CD14-positive monocyte (primary cell): ENCODE data around the gene SLC25A5. TPM values are rescaled to one million over a fixed set of nuclear protein-coding genes. Genes with fewer than 3 reads are reported as not detected.

Experiments used
- DNase-seq, 3 donors: peaks; one replicate each; pipeline ENCODE4 v3.0.0-alpha.2; 2011 to 2022
- H2AFZ ChIP-seq: 2 replicates; pipeline ENCODE4 v1.6.0; 2012; ENCODE audit warnings: mild to moderate bottlenecking, low read depth, low read length, inconsistent platforms; ENCODE audit not compliant: insufficient read depth, poor library complexity, severe bottlenecking
- H3K27ac ChIP-seq, 2 donors: 1 replicate in 1 of 2; 2 replicates in 1 of 2; pipeline ENCODE4 v1.5.1; 2012 to 2013; ENCODE audit warnings: low read length in 2 of 2, control low read depth in 1 of 2, inconsistent platforms in 1 of 2, low read depth in 1 of 2, mild to moderate bottlenecking in 1 of 2
- H3K27me3 ChIP-seq, 2 donors: one replicate each; pipeline versions ENCODE4 v1.6.0 to v1.6.1; 2011 to 2013; ENCODE audit warnings: low read length in 2 of 2; ENCODE audit not compliant: control insufficient read depth in 2 of 2, insufficient read depth in 2 of 2
- H3K36me3 ChIP-seq, 2 donors: replicated peaks in 1 of 2; 1 replicate in 1 of 2; 2 replicates in 1 of 2; pipeline versions ENCODE4 v1.5.1 to v1.6.1; 2012 to 2013; ENCODE audit warnings: low read length in 2 of 2, control low read depth in 1 of 2, inconsistent platforms in 1 of 2, mild to moderate bottlenecking in 1 of 2; ENCODE audit not compliant: insufficient read depth in 2 of 2, control insufficient read depth in 1 of 2
- H3K4me1 ChIP-seq, 2 donors: 1 replicate in 1 of 2; 2 replicates in 1 of 2; pipeline versions ENCODE4 v1.5.1 to v1.6.1; 2012 to 2013; ENCODE audit warnings: low read length in 2 of 2, control low read depth in 1 of 2, inconsistent platforms in 1 of 2, mild to moderate bottlenecking in 1 of 2, moderate library complexity in 1 of 2; ENCODE audit not compliant: insufficient read depth in 2 of 2, control insufficient read depth in 1 of 2
- H3K4me2 ChIP-seq: replicated peaks from 2 replicates; pipeline ENCODE3; 2012; ENCODE audit warnings: low read length, moderate library complexity, mild to moderate bottlenecking; ENCODE audit not compliant: poor library complexity, severe bottlenecking; ENCODE audit errors: extremely low read depth
- H3K4me3 ChIP-seq, 3 experiments: fragments of 200-600 bp in 1 of 3; sonication (generic) in 1 of 3; replicated peaks in 1 of 3; 1 replicate in 2 of 3; 2 replicates in 1 of 3; pipeline ENCODE4 v1.5.1; 2011 to 2013; ENCODE audit warnings: low read length in 3 of 3, mild to moderate bottlenecking in 3 of 3, control low read depth in 2 of 3, low read depth in 2 of 3, inconsistent platforms in 1 of 3, moderate library complexity in 1 of 3
- H3K79me2 ChIP-seq: 2 replicates; pipeline ENCODE4 v1.6.0; 2012; ENCODE audit warnings: mild to moderate bottlenecking, control low read depth, inconsistent platforms, low read length, moderate library complexity; ENCODE audit not compliant: insufficient read depth
- H3K9ac ChIP-seq: 2 replicates; pipeline ENCODE4 v1.6.0; 2017; ENCODE audit warnings: low read length, mild to moderate bottlenecking; ENCODE audit not compliant: insufficient read depth, poor library complexity, severe bottlenecking
- H3K9me3 ChIP-seq, 2 donors: replicated peaks in 1 of 2; 1 replicate in 1 of 2; 2 replicates in 1 of 2; pipeline versions ENCODE4 v1.5.1 to v1.6.1; 2012 to 2013; ENCODE audit warnings: low read length in 2 of 2, control low read depth in 1 of 2; ENCODE audit not compliant: control insufficient read depth in 1 of 2, insufficient read depth in 1 of 2
- H4K20me1 ChIP-seq: 2 replicates; pipeline ENCODE4 v1.6.0; 2012; ENCODE audit warnings: mild to moderate bottlenecking, low read length, control low read depth, moderate library complexity; ENCODE audit not compliant: insufficient read depth
- H3K27ac Mint-ChIP-seq, 7 donors: one replicate each; pipeline ENCODE4 v1.8.0; 2020; ENCODE audit warnings: mild to moderate bottlenecking in 7 of 7, mixed read lengths in 7 of 7, moderate library complexity in 6 of 7, inconsistent platforms in 2 of 7
- H3K27me3 Mint-ChIP-seq, 3 donors: one replicate each; pipeline ENCODE4 v1.8.0; 2021 to 2022; ENCODE audit warnings: low read depth in 3 of 3, mild to moderate bottlenecking in 3 of 3, mixed read lengths in 3 of 3, moderate library complexity in 3 of 3, inconsistent platforms in 1 of 3
- H3K36me3 Mint-ChIP-seq, 2 donors: one replicate each; pipeline ENCODE4 v1.8.0; 2020; ENCODE audit warnings: mixed read lengths in 2 of 2, inconsistent platforms in 1 of 2, mild to moderate bottlenecking in 1 of 2
- H3K4me1 Mint-ChIP-seq: one replicate; pipeline ENCODE4 v1.8.0; 2020; ENCODE audit warnings: mild to moderate bottlenecking, mixed read lengths
- H3K4me3 Mint-ChIP-seq, 2 donors: one replicate each; pipeline ENCODE4 v1.8.0; 2020; ENCODE audit warnings: mild to moderate bottlenecking in 2 of 2, mixed read lengths in 2 of 2, moderate library complexity in 1 of 2
- H3K9me3 Mint-ChIP-seq, 7 donors: one replicate each; pipeline ENCODE4 v1.8.0; 2020 to 2022; ENCODE audit warnings: mixed read lengths in 7 of 7, mild to moderate bottlenecking in 6 of 7, moderate library complexity in 6 of 7, inconsistent platforms in 2 of 7
- WGBS: methylation state at CpG from one replicate; pipeline ENCODE4 v1.1.5; 2013; ENCODE audit warnings: missing lambda C conversion rate; ENCODE audit not compliant: insufficient coverage; 5-methylcytosine and 5-hydroxymethylcytosine counted together
- intact Hi-C, 2 donors: fragments of 100-400 bp; cut with micrococcal nuclease; formaldehyde crosslinking; loops; one replicate each; pipeline versions ENCODE4 v1.15.0 to v1.15.1; 2023
- polyA plus RNA-seq, 3 donors: library from polyadenylated mRNA; depleted of rRNA in 1 of 3; unstranded in 2 of 3; stranded (reverse) in 1 of 3; fragments of 300-500 nt in 2 of 3; fragments of >200 nt in 1 of 3; fragmentation: Illumina TruSeq in 2 of 3; gene quantifications; 1 replicate in 2 of 3; 2 replicates in 1 of 3; pipeline ENCODE4 v1.2.3, GENCODE V29; 2012 to 2021
- TF ChIP-seq, protein P1 (sequence below): fragments of 200-600 bp; IDR thresholded peaks from one replicate; pipeline ENCODE4 v1.8.0; 2022; ENCODE audit warnings: antibody characterized with exemption, mild to moderate bottlenecking

SLC25A5 gene
- polyA plus RNA-seq, 3 donors, result 436 to 491 (median 468) TPM

DNA sequence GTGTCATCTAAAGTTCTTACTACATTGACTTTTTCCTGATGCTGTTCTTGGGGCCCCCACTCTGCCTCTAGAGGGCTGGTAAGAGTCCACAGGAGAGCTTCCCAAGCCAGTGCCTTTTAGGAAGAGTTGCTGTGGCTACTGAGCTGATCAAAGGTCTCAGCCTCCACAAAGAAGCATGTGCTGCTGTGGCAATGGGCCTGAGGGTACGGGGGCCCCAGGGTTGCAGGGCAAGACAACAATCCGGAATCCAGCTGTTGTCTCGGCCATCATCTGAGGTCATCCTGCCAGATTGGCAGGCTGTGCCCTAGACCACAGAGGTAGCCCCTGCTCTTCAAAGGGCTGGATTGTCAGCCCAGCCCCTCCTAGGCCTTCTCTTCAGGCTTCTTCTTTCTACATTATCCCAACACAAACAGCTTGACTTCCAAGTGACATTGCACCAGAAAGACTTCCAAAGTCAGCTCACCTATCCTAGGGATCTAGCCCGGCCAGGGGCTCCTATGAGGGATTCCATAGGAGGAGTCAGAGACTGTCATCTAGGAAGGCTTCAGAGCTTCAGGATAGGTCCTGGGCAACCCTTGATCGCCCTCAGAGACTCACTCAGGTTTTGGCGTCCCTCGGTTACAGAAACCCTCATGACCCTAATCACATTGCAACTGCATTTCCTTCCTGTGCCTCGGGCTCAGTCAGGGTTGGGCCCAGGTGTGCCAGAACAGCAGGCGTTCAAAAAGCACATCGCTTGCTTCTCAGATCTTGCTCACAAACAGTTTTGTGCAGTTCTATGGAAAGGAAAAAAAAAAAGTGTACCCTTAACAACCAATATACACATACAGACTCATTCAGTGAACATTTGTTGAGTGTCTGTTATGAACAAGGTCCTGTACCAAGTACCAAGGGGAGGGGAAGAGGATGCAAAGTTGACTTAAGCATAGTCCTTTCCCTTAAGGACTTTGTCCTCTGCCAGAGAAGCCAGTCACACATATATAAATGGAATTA, 27.8 kb downstream of the SLC25A5 start:
- no peak for DNase-seq
- H4K20me1 ChIP-seq, result no peaks in the 10 kb centered on the region
- intact Hi-C loops, result no loop called here
- H3K27ac ChIP-seq, result no peak overlapping the region
- peaks cover 5% of the 10 kb centered on the region in 2 donors for H3K4me1 ChIP-seq
- H3K36me3 ChIP-seq, result no peaks in the 10 kb centered on the region
- H3K27ac Mint-ChIP-seq, result peak overlapping the region in 1 of 7 donors; percentile 1
- no peaks in the 10 kb centered on the region for H3K27me3 ChIP-seq
- H3K9ac ChIP-seq, result peak overlapping the region; percentile 4
- H3K9me3 ChIP-seq, result no peaks in the 10 kb centered on the region
- TF ChIP-seq, protein P1, sequence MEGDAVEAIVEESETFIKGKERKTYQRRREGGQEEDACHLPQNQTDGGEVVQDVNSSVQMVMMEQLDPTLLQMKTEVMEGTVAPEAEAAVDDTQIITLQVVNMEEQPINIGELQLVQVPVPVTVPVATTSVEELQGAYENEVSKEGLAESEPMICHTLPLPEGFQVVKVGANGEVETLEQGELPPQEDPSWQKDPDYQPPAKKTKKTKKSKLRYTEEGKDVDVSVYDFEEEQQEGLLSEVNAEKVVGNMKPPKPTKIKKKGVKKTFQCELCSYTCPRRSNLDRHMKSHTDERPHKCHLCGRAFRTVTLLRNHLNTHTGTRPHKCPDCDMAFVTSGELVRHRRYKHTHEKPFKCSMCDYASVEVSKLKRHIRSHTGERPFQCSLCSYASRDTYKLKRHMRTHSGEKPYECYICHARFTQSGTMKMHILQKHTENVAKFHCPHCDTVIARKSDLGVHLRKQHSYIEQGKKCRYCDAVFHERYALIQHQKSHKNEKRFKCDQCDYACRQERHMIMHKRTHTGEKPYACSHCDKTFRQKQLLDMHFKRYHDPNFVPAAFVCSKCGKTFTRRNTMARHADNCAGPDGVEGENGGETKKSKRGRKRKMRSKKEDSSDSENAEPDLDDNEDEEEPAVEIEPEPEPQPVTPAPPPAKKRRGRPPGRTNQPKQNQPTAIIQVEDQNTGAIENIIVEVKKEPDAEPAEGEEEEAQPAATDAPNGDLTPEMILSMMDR, result no peak
- H3K4me3 Mint-ChIP-seq, result no peak overlapping the region
- H3K79me2 ChIP-seq, result no peaks in the 10 kb centered on the region
- 82% methylated on average over 3 of the region's 10 CpGs for WGBS
- peaks cover 0 to 2% (median 0%) of the 10 kb centered on the region in 7 donors for H3K9me3 Mint-ChIP-seq
- peaks cover 17% of the 10 kb centered on the region for H3K4me1 Mint-ChIP-seq
- H3K36me3 Mint-ChIP-seq, result no peaks in the 10 kb centered on the region
- no peak overlapping the region for H3K4me2 ChIP-seq
- H3K4me3 ChIP-seq, result no peak overlapping the region
- H3K27me3 Mint-ChIP-seq, result peaks cover 0 to 9% (median 0%) of the 10 kb centered on the region in 3 donors
- H2AFZ ChIP-seq, result no peak overlapping the region

- Histone ChIP-seq H3K4me3 (no peak overlapping the region), H3K4me2 (no peak overlapping the region), H3K27me3 (no peaks in the 10 kb centered on the region), H3K9me3 (no peaks in the 10 kb centered on the region), H4K20me1 (no peaks in the 10 kb centered on the region), H3K4me1 (peaks cover 5 to 10% of the 10 kb centered on the region in 2 donors), H2AFZ (no peak overlapping the region), H3K79me2 (no peaks in the 10 kb centered on the region), H3K36me3 (no peaks in the 10 kb centered on the region), H3K27ac (no peak overlapping the region), H3K9ac (no peak overlapping the region)
- Mint-ChIP-seq H3K27me3 (peaks cover 0 to 10% (median 0%) of the 10 kb centered on the region in 3 donors), H3K36me3 (no peaks in the 10 kb centered on the region), H3K4me1 (peaks cover 22% of the 10 kb centered on the region), H3K9me3 (peaks cover 0 to 2% (median 0%) of the 10 kb centered on the region in 7 donors), H3K27ac (no peak overlapping the region), H3K4me3 (no peak overlapping the region)
- intact Hi-C loops, result no loop called here
- peak; percentile 11 to 29 (median 14) for DNase-seq
- TF ChIP-seq, protein P1, result no peak
- no CpG with 5 or more reads among the region's 1 CpG for WGBS
Measured at GRCh38 chrX:119497185-119497584, 28.9 kb downstream of the SLC25A5 start.
